ENCODE results near the gene CDK6. TPM values are rescaled to one million over a fixed set of nuclear protein-coding genes. Genes with fewer than 3 reads are reported as not detected.

The CDK6 gene
- total RNA-seq, 2 experiments from 2014 or later = 84.1 to 95.4 TPM

- Mint-ChIP-seq H3K9me3 (peaks cover 9% of the 10 kb centered on the region), H3K4me1 (peaks cover 53% of the 10 kb centered on the region), H3K27me3 (no peaks in the 10 kb centered on the region), H3K27ac (peak overlapping the region; percentile 77), H3K4me3 (no peak overlapping the region), H3K36me3 (ENCODE audit: low read depth) (peaks cover 44% of the 10 kb centered on the region)
- CTCF ChIA-PET = interaction anchor here (1.2 kb wide), 1 partner anchor 34 kb away, joined by 3 read pairs; no protein-coding TSS in a partner anchor
- no peak for DNase-seq
- POLR2A ChIA-PET = no interaction called here
These were observed 104.9 kb downstream of the CDK6 start for GRCh38 chr7:92731335-92732063.

DNA sequence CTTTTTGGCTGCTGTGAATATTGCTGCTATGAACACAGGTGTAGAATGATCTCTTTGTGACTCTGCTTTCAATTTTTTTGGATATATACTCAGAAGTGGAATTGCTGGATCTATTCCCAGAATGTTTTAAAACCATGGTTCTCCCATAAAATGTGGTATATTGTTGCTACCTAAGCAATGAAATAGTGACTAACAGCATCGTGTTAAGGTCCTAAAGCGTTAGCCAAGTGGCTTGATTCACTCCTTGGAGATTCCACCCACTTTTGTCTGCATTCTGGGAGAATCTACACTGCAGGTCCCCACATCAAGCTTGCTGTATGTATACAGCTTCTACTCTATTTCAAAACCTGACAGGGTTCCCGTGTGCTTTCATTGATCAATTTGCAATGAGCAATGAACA, 105.6 kb downstream of the CDK6 start:
- CTCF ChIA-PET = no interaction called here
- DNase-seq = no peak
- Mint-ChIP-seq H3K9me3 (peaks cover 8% of the 10 kb centered on the region), H3K36me3 (ENCODE audit: low read depth) (peaks cover 40% of the 10 kb centered on the region), H3K4me3 (no peak overlapping the region), H3K27me3 (no peaks in the 10 kb centered on the region), H3K27ac (no peak overlapping the region), H3K4me1 (peaks cover 52% of the 10 kb centered on the region)
- POLR2A ChIA-PET = no interaction called here

GRCh38 chr7:92729751-92730150, 106.6 kb downstream of the CDK6 start:
- Mint-ChIP-seq H3K36me3 (ENCODE audit: low read depth) (peaks cover 43% of the 10 kb centered on the region), H3K4me1 (peaks cover 51% of the 10 kb centered on the region), H3K27ac (no peak overlapping the region), H3K27me3 (no peaks in the 10 kb centered on the region), H3K9me3 (peaks cover 7% of the 10 kb centered on the region), H3K4me3 (no peak overlapping the region)
- no peak for DNase-seq
- ChIA-PET POLR2A (no interaction called here), CTCF (no interaction called here)

- Mint-ChIP-seq H3K36me3 (ENCODE audit: low read depth) (peaks cover 41% of the 10 kb centered on the region), H3K4me1 (peaks cover 48% of the 10 kb centered on the region), H3K27ac (no peak overlapping the region), H3K9me3 (peaks cover 6% of the 10 kb centered on the region), H3K27me3 (no peaks in the 10 kb centered on the region), H3K4me3 (no peak overlapping the region)
- ChIA-PET POLR2A (no interaction called here), CTCF (interaction anchor here (0.6 kb wide), 1 partner anchor 108 kb away, joined by 3 read pairs; no protein-coding TSS in a partner anchor)
- no peak for DNase-seq
These were observed 107.2 kb downstream of the CDK6 start for GRCh38 chr7:92729172-92729571.

GRCh38 chr7:92727755-92728154, 108.6 kb downstream of the CDK6 start:
- Mint-ChIP-seq H3K4me1 (peaks cover 51% of the 10 kb centered on the region), H3K27ac (no peak overlapping the region), H3K36me3 (ENCODE audit: low read depth) (peaks cover 42% of the 10 kb centered on the region), H3K27me3 (no peaks in the 10 kb centered on the region), H3K4me3 (no peak overlapping the region), H3K9me3 (peaks cover 3% of the 10 kb centered on the region)
- POLR2A ChIA-PET = no interaction called here
- no peak for DNase-seq
- CTCF ChIA-PET = interaction anchor here (1.2 kb wide), 1 partner anchor 103 kb away, joined by 3 read pairs; no protein-coding TSS in a partner anchor

DNA sequence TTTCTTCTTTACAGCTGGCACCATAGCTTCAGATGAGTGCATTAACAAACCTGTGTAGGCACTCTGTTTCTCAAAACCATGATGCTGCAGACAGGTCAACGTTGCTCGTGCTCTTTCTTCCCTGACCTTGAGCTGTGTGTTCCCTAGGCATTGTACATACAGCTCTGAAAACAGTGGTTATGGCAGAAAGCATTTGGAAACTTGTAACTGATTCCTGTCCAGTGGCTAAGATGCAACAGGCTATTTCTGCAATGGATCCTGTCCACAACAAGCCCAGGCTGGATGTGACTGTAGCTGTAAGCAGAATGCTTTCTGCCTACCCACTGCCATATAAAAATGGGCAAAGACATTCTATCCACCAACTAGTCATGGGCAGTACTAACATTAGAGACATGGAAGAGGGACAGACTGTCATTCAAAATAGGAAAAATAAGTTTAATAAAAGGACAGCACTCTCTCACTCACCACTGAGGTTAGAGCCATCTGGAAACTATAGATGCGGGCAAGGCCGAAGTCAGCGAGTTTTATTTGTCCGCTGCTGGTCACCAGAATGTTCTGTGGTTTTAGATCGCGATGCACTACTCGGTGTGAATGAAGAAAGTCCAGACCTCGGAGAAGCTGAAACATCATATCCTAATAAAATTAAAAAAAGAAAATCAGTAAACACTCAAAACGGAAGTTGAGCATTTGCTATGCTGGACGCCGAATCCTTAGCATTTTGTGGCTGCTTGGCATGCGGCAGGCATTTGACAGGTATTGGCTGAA, 111.0 kb downstream of the CDK6 start:
- H3K4me3 Mint-ChIP-seq = no peak overlapping the region
- H3K36me3 Mint-ChIP-seq (ENCODE audit: low read depth) = peaks cover 49% of the 10 kb centered on the region
- ChIA-PET CTCF (interaction anchor here (0.8 kb wide), 1 partner anchor 286 kb away, joined by 3 read pairs; no protein-coding TSS in a partner anchor), POLR2A (no interaction called here)
- H3K27ac Mint-ChIP-seq = no peak overlapping the region
- no peaks in the 10 kb centered on the region for H3K9me3 Mint-ChIP-seq
- DNase-seq = no peak
- peaks cover 43% of the 10 kb centered on the region for H3K4me1 Mint-ChIP-seq
- H3K27me3 Mint-ChIP-seq = no peaks in the 10 kb centered on the region

- POLR2A ChIA-PET = no interaction called here
- H3K4me1 Mint-ChIP-seq = peaks cover 43% of the 10 kb centered on the region
- H3K36me3 Mint-ChIP-seq (ENCODE audit: low read depth) = peaks cover 45% of the 10 kb centered on the region
- no peaks in the 10 kb centered on the region for H3K9me3 Mint-ChIP-seq
- H3K27ac Mint-ChIP-seq = no peak overlapping the region
- no peak overlapping the region for H3K4me3 Mint-ChIP-seq
- H3K27me3 Mint-ChIP-seq = no peaks in the 10 kb centered on the region
- no peak for DNase-seq
- CTCF ChIA-PET = interaction anchor here (0.6 to 0.9 kb wide), 2 partner anchors 18 to 166 kb away, joined by 3 to 4 read pairs; no protein-coding TSS in a partner anchor
These were observed 112.4 kb downstream of the CDK6 start for GRCh38 chr7:92723943-92724342.

DNA sequence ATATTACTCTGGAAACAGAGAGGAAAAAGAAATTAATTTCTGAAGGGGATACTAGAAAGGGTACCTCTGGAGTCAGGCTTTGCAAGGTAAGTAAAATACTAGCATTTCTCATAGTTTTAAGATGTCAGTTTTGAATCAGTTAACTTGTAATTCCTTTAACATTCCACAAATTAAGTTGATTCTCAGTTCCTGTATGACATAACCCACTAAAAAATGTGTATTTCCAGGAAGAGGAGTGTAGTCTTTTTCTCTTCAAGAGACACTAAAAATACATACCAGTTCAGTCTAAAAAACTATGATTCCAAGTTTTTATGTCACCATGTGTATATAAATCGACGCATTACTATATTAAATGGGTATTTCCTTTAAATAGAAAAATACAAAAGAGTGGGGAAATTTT, 113.2 kb downstream of the CDK6 start:
- Mint-ChIP-seq H3K4me1 (peaks cover 51% of the 10 kb centered on the region), H3K27me3 (no peaks in the 10 kb centered on the region), H3K4me3 (no peak overlapping the region), H3K27ac (no peak overlapping the region), H3K36me3 (ENCODE audit: low read depth) (peaks cover 45% of the 10 kb centered on the region), H3K9me3 (no peaks in the 10 kb centered on the region)
- no peak for DNase-seq
- ChIA-PET CTCF (interaction anchor here (1.3 kb wide), 2 partner anchors 9 to 19 kb away, joined by 3 to 7 read pairs; no protein-coding TSS in a partner anchor), POLR2A (no interaction called here)

DNA sequence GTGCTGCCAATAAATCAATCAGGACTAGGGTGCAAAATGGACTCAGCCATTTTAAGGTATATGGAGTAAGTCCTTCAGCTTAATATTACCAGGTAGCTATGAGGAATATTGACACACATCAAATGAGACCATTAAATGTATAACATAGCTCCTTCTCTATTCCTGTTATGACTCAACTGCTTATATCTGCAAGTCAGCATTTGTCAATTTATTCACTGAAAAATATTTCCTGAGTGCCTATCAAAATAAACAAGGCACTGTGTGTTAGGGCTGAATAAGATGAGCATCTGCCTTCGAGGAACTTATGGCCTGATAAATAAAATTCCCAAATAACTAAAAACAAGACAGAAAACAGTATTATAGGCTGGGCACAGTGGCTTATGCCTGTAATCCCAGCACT, 113.8 kb downstream of the CDK6 start:
- CTCF ChIA-PET = interaction anchor here (1.3 kb wide), 2 partner anchors 10 to 18 kb away, joined by 3 to 7 read pairs; no protein-coding TSS in a partner anchor
- Mint-ChIP-seq H3K27me3 (no peaks in the 10 kb centered on the region), H3K36me3 (ENCODE audit: low read depth) (peaks cover 49% of the 10 kb centered on the region), H3K27ac (no peak overlapping the region), H3K9me3 (no peaks in the 10 kb centered on the region), H3K4me1 (peaks cover 56% of the 10 kb centered on the region), H3K4me3 (no peak overlapping the region)
- POLR2A ChIA-PET = interaction anchor here (0.7 kb wide), 1 partner anchor 42 kb away, joined by 4 read pairs; no protein-coding TSS in a partner anchor
- DNase-seq = no peak

DNA sequence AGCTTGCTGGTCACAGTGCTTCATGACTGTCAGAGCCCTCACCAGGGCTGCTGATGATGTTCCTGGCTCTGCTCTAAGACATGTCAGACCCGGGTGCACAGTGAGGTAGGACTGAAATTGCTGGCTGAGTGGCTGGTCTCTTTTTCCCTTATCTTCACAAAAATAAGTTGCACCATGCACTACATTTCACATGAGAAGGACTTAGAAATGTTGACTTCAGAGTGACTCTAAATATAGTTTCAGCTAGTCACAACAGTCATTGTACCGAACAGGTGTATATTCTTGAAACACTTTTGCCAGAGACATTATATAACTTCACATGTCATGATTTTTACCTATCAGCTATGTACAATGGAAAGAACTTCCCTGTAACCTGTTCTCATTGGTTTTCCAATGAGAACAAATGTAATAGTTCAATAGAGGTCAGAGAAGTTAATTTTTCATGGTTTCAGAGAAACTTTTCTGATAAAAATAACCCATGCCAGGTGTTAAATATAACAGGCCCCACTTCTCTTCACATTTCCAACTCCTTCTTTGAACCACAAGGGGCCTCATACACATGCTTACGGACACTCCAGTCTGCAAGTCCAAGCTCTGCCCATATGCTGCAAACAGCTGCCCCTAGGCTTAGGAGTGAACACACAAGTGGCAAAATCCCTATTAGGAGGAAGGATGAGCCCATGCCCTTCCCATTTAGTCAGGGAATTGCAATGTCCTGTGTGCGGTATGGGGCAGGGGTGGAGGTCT, 115.6 kb downstream of the CDK6 start:
- Mint-ChIP-seq H3K4me3 (no peak overlapping the region), H3K4me1 (peaks cover 61% of the 10 kb centered on the region), H3K9me3 (no peaks in the 10 kb centered on the region), H3K36me3 (ENCODE audit: low read depth) (peaks cover 56% of the 10 kb centered on the region), H3K27ac (peak overlapping the region; percentile 52), H3K27me3 (no peaks in the 10 kb centered on the region)
- no peak for DNase-seq
- ChIA-PET CTCF (interaction anchor here (0.6 to 1.2 kb wide), 3 partner anchors 12 to 88 kb away, joined by 3 to 4 read pairs (median 3); no protein-coding TSS in a partner anchor), POLR2A (no interaction called here)

GRCh38 chr7:92717993-92718716, 118.2 kb downstream of the CDK6 start:
- peak; percentile 81 for DNase-seq
- Mint-ChIP-seq H3K27ac (peak overlapping the region; percentile 97), H3K4me3 (peak overlapping the region; percentile 78), H3K4me1 (peaks cover 56% of the 10 kb centered on the region), H3K9me3 (no peaks in the 10 kb centered on the region), H3K27me3 (no peaks in the 10 kb centered on the region), H3K36me3 (ENCODE audit: low read depth) (peaks cover 52% of the 10 kb centered on the region)
- POLR2A ChIA-PET = no interaction called here
- CTCF ChIA-PET = interaction anchor here (1.1 to 1.4 kb wide), 2 partner anchors 23 to 115 kb away, joined by 3 to 4 read pairs; no protein-coding TSS in a partner anchor

DNA sequence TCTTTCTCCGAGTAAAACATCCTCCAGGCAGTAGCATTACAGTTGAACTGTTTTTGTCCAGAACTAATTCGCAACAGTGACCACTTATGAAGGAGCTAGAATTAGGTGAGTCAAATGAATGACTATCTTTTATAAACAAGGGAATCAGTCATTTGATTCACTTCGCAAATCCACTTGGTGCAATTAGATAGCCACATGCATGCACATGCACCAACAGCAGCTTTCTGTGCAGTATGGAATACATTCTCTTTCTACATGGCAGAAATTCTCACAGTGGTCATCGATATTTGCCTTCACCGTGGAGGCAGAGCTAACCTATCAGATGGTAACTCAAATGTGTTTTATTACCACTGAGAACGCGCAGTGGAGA, 118.8 kb downstream of the CDK6 start:
- peak overlapping the region; percentile 78 for H3K4me3 Mint-ChIP-seq
- ChIA-PET CTCF (interaction anchor here (1.1 to 1.4 kb wide), 3 partner anchors 24 to 115 kb away, joined by 3 to 4 read pairs (median 3); no protein-coding TSS in a partner anchor), POLR2A (no interaction called here)
- peaks cover 49% of the 10 kb centered on the region for H3K36me3 Mint-ChIP-seq (ENCODE audit: low read depth)
- H3K27me3 Mint-ChIP-seq = no peaks in the 10 kb centered on the region
- no peak for DNase-seq
- peak overlapping the region; percentile 97 for H3K27ac Mint-ChIP-seq
- peaks cover 52% of the 10 kb centered on the region for H3K4me1 Mint-ChIP-seq
- H3K9me3 Mint-ChIP-seq = no peaks in the 10 kb centered on the region
